Activated T-helper 1 cell treated with anti-CD3 and anti-CD28 coated beads, Interleukin-12 subunit alpha, Interleukin-12 subunit beta, Interleukin-2, Interleukin-4 antibody, amounts not matched to agents 30 ng/mL and 10 ng/mL and 1 ng/mL, durations not matched to agents 14 hours and 24 hours and 36 hours (primary cell): ENCODE data around the gene CCDC187. TPM values are rescaled to one million over a fixed set of nuclear protein-coding genes. Genes with fewer than 3 reads are reported as not detected.

ENCODE experiments used
- DNase-seq: peaks from one replicate; pipeline ENCODE4 v3.0.0; 2021; ENCODE audit warnings: low spot score
- H3K27ac Mint-ChIP-seq: one replicate; pipeline ENCODE4 v1.8.0; 2021; ENCODE audit warnings: mild to moderate bottlenecking, mixed read lengths
- H3K27me3 Mint-ChIP-seq: one replicate; pipeline ENCODE4 v1.8.0; 2022; ENCODE audit warnings: mild to moderate bottlenecking, moderate library complexity, mixed read lengths; ENCODE audit not compliant: insufficient read depth
- H3K36me3 Mint-ChIP-seq: one replicate; pipeline ENCODE4 v1.8.0; 2021; ENCODE audit warnings: low read depth, mixed read lengths
- H3K4me1 Mint-ChIP-seq: one replicate; pipeline ENCODE4 v1.8.0; 2021; ENCODE audit warnings: low read depth, mixed read lengths
- H3K4me3 Mint-ChIP-seq: one replicate; pipeline ENCODE4 v1.8.0; 2021; ENCODE audit warnings: mild to moderate bottlenecking, moderate library complexity, mixed read lengths
- H3K9me3 Mint-ChIP-seq: one replicate; pipeline ENCODE4 v1.8.0; 2021; ENCODE audit warnings: mixed read lengths
- intact Hi-C: fragments of 100-400 bp; cut with micrococcal nuclease; formaldehyde crosslinking; loops from one replicate; pipeline ENCODE4 v1.15.1; 2024
- total RNA-seq: library from RNA; stranded (reverse); gene quantifications from 2 replicates; pipeline ENCODE4 v1.2.3, GENCODE V29; 2022

Gene CCDC187
- total RNA-seq, 1 donor from 2014 or later: not detected

DNA sequence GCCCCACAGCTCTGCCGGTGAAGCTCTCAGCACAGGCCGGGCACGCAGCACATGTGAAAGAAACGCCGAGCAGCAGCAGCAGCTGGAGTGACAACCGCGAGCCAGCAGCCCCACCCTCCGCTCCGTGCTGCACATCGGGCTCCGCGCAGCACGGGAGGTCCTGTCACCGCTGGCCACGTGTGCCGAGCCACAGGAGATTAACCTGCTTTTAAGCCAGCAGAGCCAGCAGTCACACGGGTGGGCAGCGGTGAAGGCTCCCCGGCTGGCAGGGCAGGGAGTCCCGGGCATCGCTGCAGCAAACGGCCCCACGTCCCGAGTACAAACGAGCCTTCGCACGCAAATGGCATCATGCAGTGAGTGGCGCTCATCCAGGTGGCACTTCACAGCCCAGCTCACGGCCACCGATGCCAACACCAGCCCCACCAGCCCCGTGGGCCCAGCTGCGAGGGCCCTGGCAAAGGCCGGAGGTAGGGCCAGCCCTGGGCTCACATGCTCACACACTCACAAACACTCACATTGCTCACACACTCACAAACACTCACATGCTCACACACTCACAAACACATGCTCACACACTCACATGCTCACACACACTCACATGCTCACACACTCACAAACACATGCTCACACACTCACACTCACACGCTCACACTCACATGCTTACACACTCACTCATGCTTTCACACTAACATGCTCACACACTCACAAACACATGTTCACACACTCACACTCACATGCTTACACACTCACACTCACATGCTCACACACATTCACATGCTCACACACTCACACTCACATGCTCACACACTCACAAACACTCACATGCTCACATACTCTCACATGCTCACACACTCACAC lies 11.1 kb downstream of the CCDC187 start:
- Mint-ChIP-seq H3K4me1 (no peaks in the 10 kb centered on the region), H3K36me3 (no peaks in the 10 kb centered on the region), H3K9me3 (no peaks in the 10 kb centered on the region), H3K27me3 (no peaks in the 10 kb centered on the region), H3K27ac (no peak overlapping the region), H3K4me3 (no peak overlapping the region)
- intact Hi-C loops: no loop called here
- DNase-seq: no peak

DNA sequence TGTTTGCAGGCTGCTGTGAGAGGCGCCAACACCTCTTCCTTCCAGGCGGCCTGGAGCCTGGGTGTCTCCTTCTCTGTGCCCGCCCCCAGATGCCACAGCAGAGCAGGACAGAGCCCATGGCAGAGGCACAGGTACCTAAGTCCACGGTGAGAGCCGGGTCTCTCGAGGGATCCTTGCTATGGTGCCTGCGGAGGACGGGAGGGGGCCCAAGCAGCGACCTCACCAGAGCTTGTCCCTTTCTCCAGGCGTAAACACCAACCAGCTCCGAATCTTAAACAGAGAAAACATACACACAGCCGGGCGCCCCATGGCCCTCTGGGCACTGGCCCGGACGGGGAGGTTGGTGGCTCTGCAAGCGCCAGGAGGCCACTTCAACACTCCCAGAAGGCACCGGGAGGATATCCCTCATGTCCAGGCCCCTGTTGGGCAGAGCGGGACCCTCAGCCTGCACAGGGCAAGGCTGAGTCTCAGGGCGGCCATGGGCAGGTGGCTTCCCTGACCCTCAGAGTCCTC lies 11.8 kb downstream of the CCDC187 start:
- no peak for DNase-seq
- Mint-ChIP-seq H3K4me3 (no peak overlapping the region), H3K4me1 (no peaks in the 10 kb centered on the region), H3K9me3 (no peaks in the 10 kb centered on the region), H3K27me3 (no peaks in the 10 kb centered on the region), H3K27ac (no peak overlapping the region), H3K36me3 (no peaks in the 10 kb centered on the region)
- intact Hi-C loops: no loop called here

DNA sequence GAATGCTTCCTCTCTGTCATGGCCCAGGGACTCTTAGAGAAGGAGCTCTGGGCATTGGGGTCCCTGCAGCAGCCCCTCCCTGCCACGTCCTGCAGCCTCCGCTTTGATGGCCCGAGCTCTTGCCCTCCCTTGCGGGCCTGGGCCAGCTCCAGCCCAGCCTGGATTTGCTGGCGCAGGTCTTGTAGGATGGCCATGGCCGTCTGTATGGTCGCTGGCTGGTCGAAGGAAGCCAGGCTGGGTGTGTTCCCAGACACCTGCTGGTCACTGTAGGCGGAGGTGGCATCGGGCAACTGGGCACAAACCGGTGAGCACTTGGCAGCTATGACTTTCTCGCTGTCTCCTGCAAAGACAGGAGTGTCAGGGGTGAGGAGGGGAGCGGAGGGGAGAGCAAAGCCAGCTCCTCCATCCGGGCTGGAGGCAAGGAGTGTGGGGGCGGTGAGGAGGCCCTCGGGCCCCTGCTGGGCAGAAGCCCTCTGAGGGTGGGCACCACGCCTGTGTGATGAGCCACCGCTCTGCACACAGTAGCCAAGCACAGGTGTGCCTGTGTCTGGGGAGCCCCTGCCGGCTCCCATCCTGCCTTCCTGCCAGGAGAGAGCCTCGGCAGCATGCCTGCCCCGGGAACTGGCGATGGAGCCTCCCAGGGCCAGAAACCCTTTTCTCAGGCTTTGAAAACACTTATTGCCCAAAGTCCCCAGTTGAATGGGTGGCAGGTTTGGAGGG lies 12.4 kb downstream of the CCDC187 start:
- Mint-ChIP-seq H3K9me3 (no peaks in the 10 kb centered on the region), H3K4me1 (no peaks in the 10 kb centered on the region), H3K4me3 (no peak overlapping the region), H3K27me3 (no peaks in the 10 kb centered on the region), H3K36me3 (no peaks in the 10 kb centered on the region), H3K27ac (no peak overlapping the region)
- no peak for DNase-seq
- intact Hi-C loops: no loop called here

DNA sequence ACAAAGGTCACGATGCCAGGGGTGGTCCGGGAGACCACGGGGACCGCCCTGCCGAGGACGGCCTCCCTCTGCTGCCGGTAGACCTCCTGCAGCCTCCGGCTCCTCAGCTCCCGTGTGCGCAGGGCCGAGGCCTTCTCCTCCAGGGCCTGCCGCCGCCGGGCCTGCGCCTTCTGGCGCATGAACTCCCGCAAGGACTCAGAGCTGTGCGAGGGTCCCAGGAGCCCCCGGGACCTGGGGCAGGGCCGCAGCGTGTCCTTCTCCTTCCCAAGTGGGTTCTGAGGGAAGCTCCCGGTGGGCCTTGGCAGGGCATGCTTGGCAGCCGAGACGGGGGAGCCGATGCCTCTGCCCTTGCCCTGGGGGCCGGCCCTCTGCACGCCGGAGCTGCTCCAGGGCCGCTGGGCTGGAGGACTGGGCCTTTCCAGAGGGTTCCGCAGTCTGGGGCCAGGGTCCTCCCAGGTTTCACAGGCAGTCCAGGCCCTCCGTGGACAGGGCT lies 13.3 kb downstream of the CCDC187 start:
- no peaks in the 10 kb centered on the region for H3K4me1 Mint-ChIP-seq
- intact Hi-C loops: no loop called here
- no peak overlapping the region for H3K27ac Mint-ChIP-seq
- H3K27me3 Mint-ChIP-seq: no peaks in the 10 kb centered on the region
- DNase-seq: no peak
- H3K4me3 Mint-ChIP-seq: no peak overlapping the region
- H3K36me3 Mint-ChIP-seq: no peaks in the 10 kb centered on the region
- H3K9me3 Mint-ChIP-seq: no peaks in the 10 kb centered on the region

DNA sequence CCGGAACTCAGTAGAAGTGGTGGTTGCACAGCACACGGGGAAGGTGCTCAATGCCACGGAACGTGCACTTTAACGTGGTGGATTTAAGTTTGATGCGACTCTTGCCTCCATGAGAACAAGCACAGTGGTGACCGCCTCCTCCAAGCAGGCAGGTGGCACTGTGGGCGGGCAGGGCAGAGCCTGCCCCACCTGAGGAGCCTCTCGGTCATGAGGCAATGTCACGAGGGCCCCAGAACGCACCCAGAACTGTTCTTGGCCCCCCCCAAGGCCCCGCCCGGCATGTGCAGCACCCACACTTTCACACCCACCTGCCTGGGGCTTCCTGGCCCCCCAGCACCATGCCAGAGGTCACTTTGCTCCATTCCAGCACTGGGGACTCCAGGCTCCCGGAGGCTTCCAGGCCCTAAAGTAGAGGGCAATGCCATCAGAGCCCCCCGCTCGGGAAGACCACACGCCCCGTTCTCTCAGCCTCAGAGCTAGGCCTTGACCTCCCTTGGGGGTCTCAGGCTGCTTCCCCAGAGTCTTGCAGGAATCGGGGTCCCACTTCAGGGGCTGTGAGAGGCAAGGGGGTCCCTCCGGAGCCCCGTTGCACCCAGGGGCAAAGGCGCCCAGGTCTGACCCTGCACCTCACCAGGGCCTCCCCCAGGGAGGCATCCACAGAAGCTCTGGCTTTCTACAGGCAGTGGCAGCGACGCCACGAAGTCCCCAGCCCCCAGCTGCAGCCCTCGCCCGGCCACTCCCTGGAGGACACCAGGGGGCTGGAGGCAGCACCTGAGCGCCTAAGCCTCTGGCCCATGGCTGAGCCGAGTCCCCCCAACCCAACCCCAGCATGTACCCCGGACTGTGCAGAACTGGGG lies 14.0 kb downstream of the CCDC187 start:
- Mint-ChIP-seq H3K9me3 (no peaks in the 10 kb centered on the region), H3K4me3 (no peak overlapping the region), H3K36me3 (no peaks in the 10 kb centered on the region), H3K27ac (no peak overlapping the region), H3K27me3 (no peaks in the 10 kb centered on the region), H3K4me1 (no peaks in the 10 kb centered on the region)
- DNase-seq: no peak
- intact Hi-C loops: no loop called here

DNA sequence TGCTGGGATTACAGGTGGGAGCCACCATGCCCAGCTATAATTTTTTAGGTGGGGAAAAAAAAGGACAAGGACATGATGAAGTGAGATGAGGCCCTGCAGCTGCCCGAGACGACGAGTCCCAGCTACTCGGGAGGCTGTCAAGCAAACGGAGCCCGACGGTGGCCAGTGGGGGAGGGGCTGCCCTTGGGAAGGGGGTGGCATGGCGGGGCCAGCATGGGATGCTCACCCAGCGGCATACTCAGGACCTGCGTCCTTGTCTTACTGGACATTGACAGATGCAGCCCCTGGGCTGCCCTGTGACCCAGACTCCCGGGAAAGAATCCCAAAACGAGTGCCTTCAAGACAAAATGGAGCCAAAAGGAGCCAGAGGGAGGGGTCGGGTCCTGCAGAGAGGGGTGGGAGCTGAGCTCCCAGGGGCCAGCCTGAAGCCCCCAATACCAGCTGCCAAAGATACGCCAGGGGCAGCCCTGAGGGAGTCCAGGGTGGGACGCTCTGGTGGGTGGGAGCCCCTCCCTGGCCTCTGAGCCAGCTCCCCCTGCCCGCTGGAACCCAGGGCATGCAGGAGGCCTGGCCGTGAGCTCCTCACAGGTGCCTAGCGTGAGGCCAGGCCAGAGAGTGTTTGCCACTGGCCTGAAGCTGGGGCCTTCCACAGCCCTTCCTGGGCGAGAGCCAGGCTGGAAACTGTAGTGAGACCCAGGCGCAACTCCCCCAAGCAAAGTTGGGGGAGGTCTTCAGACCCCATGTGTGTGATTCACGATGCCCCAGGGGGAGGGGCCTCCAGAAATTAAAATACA lies 15.7 kb downstream of the CCDC187 start:
- H3K27me3 Mint-ChIP-seq: no peaks in the 10 kb centered on the region
- no peaks in the 10 kb centered on the region for H3K9me3 Mint-ChIP-seq
- intact Hi-C loops: no loop called here
- no peak for DNase-seq
- no peaks in the 10 kb centered on the region for H3K4me1 Mint-ChIP-seq
- no peak overlapping the region for H3K4me3 Mint-ChIP-seq
- H3K36me3 Mint-ChIP-seq: no peaks in the 10 kb centered on the region
- no peak overlapping the region for H3K27ac Mint-ChIP-seq

DNA sequence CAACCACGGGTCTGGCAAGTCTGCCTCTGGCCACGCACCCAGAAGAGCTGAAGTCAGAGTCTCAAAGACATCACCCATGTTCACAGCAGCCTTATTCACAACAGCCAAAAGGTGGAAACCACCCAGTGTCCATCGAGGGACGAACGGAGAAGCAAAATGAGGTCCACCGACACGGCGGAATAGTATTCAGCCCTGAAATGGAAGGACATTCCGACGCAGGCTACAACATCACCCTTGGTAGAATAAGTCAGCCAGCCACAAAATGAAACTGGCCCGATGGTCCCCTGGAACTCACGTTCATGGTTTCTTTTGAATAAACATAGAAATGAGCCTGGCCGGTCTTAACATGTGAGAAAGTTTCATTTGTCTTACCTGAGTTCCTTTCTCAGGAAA lies 16.9 kb downstream of the CCDC187 start:
- H3K4me3 Mint-ChIP-seq: no peak overlapping the region
- no peaks in the 10 kb centered on the region for H3K36me3 Mint-ChIP-seq
- no peak overlapping the region for H3K27ac Mint-ChIP-seq
- H3K27me3 Mint-ChIP-seq: no peaks in the 10 kb centered on the region
- H3K9me3 Mint-ChIP-seq: no peaks in the 10 kb centered on the region
- H3K4me1 Mint-ChIP-seq: no peaks in the 10 kb centered on the region
- intact Hi-C loops: no loop called here
- DNase-seq: no peak

DNA sequence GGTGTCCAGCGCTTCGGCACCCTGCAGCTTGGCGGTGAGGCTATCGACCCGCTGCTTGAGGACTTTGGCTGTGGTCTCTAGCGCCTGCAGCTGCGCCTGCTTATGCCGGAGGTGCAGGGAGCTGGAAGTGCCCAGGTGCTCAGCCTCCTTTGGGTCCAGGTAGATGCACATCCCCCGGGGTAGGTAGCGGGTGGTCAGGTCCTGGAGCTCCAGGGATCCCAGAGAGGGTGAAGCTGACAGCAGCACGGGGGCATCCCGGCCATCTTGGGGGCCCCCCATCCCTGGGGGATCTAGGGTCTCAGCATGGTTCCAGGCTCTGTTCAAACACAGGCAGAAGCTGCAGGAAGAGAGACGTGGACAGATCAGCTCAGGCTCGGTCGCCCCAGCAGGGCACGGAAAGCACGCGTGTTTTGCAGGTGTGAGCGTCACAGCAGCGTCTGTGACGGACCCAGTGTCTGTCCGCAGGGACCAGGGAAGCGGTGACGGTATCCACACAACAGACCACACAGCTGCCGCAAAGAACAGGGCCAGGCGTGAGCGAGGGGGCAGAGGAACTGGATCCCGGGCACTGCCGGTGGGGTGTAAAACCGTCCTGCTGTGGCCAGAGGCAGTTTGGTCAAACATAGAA lies 17.4 kb downstream of the CCDC187 start:
- no peak for DNase-seq
- intact Hi-C loops: no loop called here
- Mint-ChIP-seq H3K9me3 (no peaks in the 10 kb centered on the region), H3K27me3 (no peaks in the 10 kb centered on the region), H3K27ac (no peak overlapping the region), H3K36me3 (no peaks in the 10 kb centered on the region), H3K4me1 (no peaks in the 10 kb centered on the region), H3K4me3 (no peak overlapping the region)

DNA sequence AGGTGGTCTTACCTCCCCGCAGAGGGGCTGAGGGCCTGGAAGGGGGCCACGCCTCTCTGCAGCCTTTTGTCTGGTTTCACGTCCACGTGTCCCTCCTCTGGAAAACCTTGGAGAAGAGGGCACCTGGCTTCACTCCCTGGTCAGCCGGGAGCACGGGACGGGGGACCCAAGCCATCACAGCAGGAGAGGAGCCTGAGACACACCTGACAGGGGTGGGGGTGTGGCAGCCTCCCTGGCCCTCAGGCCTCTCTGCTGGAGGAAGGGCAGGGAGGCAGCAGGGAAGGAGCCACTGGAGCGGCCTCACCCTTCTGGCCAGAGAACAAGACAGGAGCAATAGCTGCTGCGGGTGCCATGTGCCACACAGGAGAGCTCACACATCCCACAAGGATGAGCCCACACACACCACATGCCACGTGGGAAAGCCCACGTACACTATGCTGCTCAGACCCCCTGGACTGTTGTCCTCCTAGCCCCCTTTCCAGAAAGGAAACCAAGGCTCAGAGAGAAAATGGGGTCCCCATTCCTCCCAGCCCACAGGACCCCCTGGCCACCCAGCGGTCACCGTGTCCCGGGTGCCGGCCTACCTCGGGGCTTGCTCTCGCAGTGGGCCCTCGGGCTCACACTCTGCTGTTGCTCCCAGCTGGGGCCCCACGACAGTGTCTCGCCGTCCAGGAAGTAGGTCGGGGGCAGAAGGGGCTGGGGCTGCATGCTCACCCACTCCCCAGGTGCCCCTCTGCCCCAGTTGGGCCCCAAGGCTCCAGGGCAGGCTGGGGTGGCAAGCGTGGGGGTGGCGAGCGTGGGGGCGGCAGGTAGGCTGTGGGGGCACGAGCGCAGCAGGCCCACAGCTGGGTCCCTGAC lies 18.2 kb downstream of the CCDC187 start:
- no peak for DNase-seq
- no peaks in the 10 kb centered on the region for H3K9me3 Mint-ChIP-seq

DNA sequence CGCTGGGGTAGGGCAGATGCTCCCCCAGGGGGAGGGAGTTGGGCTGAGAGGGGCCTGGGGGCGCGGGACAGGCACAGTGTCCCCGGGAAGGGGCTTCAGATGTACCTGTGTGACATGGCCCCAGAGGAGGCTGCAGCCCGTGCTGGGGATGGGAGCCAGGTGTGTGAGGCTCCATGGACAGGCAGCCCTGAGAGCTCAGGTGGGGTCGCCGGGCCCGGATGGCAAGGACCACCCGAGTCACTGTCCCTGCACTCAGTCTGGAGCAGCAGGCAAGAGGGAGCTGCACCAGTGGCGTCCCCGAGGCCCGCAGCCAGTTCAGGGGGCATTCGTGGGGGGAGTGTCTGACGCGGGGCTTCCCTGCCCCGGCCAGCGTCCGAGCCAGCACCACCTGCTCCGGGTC lies 18.9 kb downstream of the CCDC187 start:
- DNase-seq: no peak
- Mint-ChIP-seq H3K4me3 (no peak overlapping the region), H3K27ac (no peak overlapping the region), H3K9me3 (no peaks in the 10 kb centered on the region), H3K36me3 (no peaks in the 10 kb centered on the region), H3K27me3 (no peaks in the 10 kb centered on the region), H3K4me1 (no peaks in the 10 kb centered on the region)
- intact Hi-C loops: no loop called here

More for the DNA sequence above, 18.2 kb downstream of the CCDC187 start:
- intact Hi-C loops: no loop called here
- H3K4me1 Mint-ChIP-seq: no peaks in the 10 kb centered on the region
- no peak overlapping the region for H3K27ac Mint-ChIP-seq
- no peaks in the 10 kb centered on the region for H3K27me3 Mint-ChIP-seq
- H3K4me3 Mint-ChIP-seq: no peak overlapping the region
- no peaks in the 10 kb centered on the region for H3K36me3 Mint-ChIP-seq

DNA sequence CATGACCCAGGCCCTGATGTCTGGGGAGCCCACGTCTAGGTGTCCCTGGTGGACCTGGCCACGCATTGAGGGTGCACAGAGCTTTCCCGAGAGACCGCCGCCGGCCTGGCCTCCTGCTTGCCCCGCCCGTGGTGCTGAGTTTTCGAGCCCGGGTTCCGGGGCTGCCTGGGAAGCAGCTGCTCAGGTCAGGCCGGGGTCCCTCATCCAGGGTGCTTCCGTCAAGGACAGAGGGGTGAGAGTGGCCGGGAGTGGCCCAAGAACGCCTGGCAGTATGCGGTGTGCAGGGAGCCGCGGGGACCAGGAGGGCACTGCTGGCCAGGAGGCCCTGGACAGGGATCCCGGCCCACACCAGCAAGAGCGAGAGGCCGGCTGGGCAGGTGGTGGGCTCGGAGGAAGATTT lies 19.6 kb downstream of the CCDC187 start:
- no peak overlapping the region for H3K4me3 Mint-ChIP-seq
- H3K27ac Mint-ChIP-seq: no peak overlapping the region
- intact Hi-C loops: no loop called here
- no peaks in the 10 kb centered on the region for H3K36me3 Mint-ChIP-seq
- no peaks in the 10 kb centered on the region for H3K27me3 Mint-ChIP-seq
- no peaks in the 10 kb centered on the region for H3K9me3 Mint-ChIP-seq
- H3K4me1 Mint-ChIP-seq: no peaks in the 10 kb centered on the region
- DNase-seq: no peak
